HG03460 (cell line): ENCODE measurements around the gene STK11.
A peak's percentile ranks its signal among the peaks of the same experiment; 100 is the strongest.

Experiments used
- ATAC-seq: cut with Tn5 transposase; IDR thresholded peaks from one replicate; pipeline ENCODE4 v1.9.1; 2021; ENCODE audit not compliant: unreplicated experiment

The STK11 gene

DNA sequence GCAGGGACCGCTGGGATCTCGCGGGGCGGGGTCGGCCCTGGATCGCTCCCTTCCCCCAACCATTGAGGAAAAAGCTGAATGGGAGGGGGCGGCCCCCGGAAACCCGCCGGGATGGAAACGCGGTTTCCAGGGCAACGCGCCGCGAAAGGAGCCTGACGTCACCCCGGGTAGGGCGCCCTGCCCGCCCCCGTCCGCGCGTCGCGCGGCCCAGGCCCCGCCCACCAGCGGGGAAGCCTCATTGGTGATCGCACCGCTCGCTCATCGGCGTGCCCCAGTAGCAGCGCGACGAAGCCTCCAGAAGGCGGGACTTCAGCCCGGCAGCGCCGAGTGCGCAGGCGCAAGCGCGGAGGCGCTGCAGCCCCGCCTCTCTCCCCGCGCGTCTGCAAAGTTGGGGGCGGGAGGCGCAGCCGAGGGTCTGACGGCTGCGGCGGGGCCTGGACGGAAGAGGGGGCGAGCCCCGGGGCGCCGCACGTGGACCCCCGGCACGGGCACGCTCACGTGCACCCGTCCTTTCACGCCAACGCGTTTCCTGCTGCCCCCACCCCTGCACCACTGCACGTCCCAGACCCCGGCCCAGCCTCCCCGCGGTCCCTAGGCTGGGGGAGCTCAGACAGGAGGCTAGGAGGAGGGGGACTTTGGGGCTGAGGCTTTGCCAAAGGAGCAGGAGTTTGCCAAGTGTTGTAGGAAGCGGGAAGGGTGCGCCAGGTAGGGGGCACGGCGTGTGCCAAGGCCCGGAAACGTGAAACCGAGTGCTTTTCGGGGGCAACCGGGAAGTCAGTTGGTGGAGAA, 55.4 kb downstream of the STK11 start:
- ATAC-seq, result peak; percentile 45

DNA sequence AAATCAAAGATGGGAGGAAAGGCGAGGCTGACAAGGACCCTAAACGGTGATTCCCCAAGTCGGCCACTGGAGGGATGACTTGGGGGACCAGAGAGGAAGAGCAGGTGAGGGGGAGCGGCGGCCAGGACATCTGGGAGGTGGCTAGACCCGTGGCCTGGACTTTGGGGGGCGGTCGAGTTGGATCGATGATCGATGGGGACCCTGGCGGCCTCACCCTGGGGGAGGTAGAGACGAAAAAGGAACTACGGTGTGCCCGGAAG, 55.9 kb downstream of the STK11 start:
- ATAC-seq, result no peak

DNA sequence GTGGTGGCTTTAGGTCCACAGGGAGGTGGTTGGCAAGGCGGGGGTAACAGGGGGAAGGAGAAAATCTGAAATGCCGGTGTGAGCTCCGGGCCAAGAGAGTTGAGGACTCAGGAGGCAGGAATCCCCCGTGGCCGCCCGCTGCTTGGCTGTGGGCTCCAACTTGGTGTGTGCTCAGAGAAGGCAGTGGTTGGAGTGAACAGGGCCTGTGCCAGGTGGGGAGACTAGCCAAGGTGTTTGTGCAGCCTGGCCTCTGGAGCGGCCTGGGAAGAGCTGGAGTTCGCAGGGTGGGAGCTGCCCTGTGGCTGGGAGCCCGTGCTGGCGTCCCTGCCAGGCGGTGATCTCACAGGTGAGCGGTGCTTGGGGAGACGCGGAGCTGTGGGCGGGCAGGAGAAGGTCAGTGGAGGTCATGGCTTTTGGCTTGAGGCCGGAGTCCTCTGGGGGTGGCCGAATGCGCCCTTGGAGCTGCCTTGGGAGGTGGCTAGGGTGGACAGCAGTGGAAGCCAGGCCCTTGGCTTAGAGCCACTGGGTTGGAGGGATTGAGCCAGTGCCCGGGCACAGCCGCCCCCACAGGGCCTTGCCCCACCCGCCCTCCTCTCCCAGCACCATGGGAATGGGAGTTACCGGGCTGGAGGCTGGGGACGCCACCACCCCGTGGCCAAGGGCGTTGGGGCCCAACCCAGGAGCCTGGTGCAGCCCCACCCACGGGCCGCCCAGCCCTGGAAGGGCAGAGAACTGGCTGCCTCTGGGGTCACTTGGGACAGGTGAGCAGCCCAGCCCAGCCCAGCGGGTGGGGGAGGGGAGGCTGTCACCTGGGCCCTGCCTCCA, 56.4 kb downstream of the STK11 start:
- ATAC-seq, result no peak

DNA sequence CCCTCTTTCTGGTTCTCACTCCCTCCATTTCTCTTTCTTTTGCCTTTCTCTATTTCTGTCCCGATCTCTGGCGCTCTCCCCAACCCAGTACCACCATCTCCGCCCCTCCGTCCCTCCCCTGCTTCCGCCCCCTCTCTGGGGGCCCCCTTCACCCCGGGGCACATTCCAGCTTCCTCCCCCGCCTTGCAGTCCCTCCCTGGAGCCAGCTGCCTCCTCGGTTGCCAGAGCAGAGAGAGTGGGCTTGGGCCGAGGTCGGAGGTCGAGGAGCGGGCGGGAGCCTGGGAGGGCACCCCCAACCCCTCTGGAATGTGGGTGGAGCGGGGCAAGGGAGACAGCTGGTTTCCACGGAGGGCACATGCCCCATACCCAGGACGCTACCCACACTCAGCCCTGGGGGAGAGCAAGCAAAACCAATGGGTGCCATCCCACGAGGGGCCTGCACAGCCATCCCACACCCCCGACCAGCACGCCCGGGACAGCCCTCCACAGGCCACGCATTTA, 57.1 kb downstream of the STK11 start:
- no peak for ATAC-seq

DNA sequence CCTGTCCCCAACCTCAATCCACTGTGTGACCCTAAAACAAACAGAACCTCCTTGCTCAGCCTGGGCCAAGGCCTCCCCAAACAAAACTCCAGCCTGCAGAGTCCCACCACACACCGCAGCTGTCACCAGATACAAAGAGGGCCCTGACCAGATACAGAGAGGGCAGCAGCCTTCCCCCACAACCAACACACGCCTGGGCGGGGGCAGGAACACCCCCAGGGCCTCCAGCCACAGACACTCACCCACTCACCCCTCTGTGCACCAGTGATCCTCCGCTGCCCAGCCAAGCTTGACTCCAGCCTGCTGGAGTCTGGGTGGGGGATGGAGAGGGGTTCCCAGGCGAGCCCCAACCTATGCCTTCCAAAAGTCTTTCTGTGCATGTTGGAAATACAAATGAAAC, 57.6 kb downstream of the STK11 start:
- no peak for ATAC-seq

DNA sequence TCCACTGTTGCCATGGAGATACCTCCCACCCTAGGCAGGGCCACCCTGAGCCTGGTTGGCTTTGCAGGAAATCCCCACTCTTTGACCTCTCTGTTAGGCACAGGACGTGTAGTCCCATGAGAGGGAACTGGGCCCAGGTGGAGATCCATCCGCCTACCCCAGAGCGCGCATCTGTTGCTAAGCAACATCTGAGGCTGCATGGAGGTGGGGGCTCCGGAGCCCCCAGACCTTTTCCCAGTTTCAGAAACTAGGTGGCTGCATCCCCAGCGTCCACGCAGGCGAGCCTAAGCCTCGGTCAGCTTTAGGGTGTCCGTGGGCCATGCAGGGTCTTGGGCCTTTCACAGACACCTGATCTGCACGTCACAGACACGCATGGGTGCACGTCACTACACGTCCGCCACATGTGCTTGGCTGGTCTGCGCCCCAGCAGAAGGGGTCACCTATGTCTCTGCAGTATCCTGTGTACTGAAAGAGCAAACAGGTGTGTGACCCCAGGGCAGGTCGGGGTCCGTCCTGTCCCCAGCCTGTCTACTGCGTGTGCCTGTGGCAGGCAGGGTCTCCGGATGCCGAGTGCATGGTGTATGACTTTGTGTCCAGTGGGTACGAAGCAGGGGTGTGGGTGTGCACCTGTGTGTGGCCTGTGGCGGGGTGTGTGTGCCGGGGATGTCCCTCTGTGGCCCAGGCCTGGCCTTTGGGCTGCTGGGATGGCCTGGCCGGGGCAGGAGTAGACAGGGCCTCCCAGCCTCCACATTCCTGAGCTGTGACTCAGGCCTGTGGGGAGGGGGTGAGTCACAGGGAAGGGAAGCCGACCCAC, 59.4 kb downstream of the STK11 start:
- no peak for ATAC-seq

DNA sequence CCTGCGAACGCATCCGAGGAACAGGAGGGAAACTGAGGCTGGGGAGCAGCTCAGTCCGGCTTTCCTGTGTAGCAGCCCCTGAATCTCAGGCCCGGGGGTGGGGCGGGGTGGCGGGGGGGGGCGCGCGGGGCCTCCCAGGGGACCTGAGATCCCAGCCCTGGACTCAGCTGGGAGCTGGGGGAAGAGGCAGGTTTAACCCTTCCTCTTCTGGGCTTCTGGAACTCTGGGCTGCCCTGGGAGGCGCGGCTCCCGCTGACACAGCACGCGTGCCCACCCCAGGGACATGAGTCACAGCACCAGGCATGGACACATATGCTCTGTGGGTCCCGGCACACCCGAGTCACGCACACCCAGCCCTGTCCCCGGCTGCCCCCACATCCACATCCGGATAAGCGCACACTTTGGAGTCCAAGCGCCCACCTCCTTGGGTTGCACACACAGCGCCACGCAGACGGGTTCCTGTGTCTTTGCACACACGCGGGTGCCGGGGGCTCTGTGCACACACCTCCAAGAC, 60.1 kb downstream of the STK11 start:
- no peak for ATAC-seq

DNA sequence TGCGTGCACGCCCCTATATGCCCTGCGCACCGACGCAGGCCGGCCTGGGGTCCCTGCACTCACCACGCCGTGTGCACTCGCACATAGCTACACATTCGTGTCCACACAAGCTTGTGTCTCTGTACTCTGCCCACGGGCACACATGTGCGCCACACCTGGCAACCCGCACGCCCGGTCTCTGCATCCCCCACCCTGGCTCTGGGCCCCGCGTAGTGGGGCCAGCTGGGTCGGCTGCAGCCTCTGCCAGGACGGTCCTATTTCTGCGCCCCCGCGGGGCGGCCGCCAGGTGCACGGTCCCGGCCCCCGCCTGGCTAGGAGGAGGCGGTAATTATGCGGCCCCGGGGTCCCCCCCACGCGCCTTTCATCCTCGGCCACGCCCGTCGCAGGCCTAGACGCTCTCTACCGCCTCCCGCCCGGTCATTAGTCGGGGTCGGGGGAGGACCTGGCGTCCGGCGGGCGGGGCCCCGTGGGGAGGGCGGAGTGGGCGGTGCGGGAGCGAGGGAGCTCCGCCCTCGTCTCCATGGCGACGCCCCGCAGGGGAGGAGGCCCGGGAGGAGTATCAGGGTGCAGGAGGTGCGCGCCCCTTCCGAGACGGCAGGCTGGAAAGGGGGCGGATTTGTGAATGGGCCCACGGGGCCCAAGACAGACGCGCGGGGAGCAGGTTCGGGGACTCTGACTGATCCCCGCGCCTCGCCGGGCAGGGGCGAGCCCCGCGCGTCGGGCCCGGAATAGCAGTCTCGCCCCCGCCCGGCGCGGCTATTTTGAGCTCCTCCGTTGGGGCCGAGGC, 60.7 kb downstream of the STK11 start:
- peak; percentile 22 for ATAC-seq

DNA sequence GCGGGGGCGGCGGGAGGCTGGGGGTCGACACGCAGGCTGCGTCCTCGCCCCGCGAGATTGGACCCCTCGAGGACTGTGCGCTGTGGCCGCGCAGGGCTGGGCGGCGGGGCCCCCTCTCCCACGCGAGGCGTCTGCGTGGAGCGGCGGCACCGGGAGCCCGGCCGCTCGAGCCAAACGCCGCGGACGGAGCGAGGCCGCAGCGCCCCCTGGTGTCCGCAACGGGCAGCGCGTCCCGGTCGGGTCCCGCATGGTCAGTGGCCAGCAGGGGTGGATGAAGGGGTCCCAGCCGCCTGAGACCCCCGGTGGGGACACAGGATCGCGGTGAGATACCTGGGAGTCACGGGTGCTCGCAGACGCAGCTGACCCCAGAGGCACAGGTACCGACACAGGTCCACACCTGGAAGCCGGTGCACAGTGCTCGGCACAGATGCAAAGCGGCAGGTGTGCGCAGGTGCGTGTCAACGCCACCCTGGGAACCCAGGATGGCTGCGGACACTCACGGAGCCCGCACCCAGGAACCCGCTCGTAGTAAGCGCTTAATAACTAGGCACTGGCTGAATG, 61.4 kb downstream of the STK11 start:
- peak; percentile 7 for ATAC-seq

DNA sequence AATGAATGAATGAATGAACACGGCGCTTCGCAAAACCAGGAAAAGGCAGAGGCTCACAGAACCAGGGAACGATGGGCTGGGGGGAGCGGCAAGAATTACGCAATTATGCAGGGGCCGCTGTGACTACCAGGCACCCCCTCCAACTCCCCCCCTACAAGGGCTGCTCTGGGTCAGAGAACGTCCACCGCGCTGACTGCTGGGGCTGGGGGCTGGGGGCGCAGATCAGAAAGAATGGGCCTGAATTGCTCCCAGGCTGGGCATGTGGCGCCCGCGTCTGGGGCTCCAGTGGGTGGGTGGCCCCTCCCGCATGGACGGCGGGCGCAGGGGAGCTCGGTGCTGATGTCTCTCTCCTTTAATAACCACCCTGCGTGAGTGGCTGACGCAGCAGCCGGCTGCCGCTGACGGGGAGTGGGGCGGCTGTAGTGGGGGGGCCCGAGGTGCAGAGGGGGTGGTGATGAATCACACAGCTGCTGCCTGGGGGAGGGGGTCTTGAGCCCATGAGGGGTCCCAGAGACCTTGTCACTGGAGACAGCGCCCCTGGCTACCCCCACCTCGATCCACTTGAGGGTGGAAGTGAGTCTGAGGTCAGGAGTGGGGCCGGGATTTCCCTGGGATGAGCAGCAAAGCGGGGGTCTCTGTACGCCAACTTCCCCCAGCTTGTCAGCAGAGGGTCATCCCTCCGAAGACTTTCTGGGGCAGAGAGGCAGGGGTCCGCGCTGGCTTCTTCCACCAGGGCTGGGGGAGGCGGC, 62.1 kb downstream of the STK11 start:
- ATAC-seq, result no peak

DNA sequence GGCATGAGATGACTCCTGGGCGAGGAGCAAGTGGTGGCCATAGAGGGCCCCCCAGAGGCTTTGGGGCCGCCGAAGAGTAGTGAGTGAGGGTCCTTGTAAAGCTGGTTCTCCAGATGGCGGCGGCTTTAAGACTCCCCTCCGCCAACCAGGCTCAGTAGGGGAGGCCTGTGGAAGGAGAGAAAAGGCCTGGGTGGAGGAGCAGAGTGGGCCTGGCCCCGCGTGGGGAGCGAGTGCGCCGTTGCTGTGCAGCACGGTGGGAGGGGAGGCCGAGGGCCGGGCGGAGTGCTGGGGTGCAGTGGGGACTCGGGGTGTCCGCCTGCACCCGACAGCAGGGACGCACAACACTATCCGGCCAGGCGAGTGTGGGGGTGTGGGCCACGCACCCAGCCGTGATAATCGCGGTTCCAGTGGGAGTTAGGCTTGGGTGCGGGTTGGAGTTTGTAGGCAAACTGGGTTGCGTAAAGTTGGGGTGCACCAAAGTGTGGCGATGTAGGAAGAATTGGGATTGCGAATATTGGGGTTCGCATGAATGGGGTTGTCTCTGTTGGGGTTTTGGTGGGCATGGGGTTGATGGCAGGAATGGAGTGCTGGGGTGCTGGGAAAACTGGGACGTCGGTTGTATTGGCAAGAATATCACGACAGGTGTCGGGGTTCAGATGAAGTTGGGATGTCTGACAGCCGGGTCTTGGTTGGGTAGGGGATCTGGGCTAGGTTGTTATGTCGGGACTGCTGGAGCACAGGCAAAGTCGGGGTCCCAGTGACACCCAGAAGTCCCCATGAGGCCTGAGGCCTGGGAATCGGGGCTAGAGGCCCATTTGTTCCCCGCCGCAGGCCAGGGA, 62.9 kb downstream of the STK11 start:
- ATAC-seq, result no peak

DNA sequence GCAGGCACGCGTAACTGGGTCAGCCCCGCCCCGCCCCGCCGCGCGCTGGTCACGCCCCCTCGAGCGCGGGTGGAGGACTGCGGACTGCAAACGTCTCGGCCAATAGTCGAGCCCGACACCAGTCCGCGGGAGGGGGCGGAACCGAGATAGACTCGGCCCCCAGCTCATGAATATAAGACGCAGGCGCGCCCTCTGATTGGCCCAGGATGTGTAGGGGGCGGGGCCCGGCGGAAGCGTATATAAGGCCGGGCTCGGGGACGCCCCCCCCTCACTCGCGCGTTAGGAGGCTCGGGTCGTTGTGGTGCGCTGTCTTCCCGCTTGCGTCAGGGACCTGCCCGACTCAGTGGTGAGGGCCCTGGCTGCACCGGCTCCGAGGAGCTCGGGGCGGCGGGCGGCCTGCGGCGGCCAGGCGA, 63.5 kb downstream of the STK11 start, which contains the start of gene CIRBP:
TSS of gene CIRBP (plus strand) at position 268 of the 413 bp plus-strand sequence. CDS start 1,602 bp downstream, outside the sequence.
- ATAC-seq, result peak; percentile 42

DNA sequence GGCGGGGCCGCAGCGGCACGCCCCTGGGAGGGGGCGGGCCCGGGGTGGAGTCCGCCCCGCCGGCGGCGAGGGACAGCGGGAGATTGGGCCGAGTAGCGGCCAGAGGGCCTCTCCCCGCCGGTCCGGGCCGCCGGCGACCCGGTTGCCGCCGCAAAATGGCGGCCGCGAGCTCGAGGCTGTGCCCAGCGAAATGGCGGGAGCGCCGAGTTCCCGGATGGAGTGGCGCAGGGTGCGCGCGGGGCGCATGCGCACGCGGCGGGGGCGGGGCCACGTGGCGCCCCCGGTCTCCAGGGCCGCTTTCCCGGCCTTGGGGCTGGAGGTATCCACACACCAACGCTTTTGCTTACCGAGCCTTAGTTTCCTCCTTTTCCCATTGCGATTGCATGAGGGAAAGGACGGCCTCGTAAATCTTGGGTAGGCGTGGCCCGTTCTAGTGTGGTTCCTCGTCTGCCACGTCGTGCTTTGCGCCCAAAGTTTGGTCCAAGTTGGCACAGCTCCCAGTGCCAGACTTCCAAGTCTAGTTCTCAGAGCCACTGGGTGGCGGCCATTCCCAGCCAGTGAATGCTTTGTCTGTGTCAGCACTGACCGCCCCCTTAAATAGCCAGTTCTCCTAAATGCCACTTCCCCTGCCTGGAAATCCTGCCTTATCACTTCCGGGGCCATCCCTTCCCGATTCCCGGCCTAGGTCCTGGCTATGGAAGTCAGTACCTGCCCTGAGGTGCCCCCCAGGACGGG, 64.1 kb downstream of the STK11 start:
- ATAC-seq, result peak; percentile 27

DNA sequence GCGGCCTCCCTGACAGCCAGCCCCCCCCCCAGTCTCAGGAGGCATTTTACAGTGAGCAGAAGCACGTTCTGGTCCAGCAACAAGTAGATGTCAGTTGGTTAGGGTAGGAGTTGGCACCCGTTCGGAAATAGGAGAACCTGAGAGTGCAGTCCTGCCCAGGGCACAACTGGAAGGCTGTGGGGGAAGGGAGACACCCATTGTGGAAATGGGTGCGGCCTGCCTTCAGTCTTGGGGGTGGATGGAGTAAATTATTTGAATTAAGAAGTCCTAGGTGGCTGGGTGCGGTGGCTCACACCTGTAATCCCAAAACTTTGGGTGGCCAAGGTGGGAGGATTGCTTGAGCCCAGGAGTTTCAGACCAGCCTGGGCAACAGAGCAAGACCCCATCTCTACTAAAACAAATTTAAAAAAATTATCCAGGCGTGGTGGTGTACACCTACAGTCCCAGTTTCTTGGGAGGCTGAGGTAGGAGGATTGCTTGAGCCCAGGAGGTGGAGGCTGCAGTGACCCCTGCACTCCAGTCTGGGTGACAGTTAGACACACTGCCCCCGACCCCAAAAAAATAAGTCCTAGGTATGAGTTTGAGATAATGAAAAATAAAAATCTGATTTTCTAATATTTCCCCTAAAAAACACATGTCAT, 64.8 kb downstream of the STK11 start:
- ATAC-seq, result no peak

DNA sequence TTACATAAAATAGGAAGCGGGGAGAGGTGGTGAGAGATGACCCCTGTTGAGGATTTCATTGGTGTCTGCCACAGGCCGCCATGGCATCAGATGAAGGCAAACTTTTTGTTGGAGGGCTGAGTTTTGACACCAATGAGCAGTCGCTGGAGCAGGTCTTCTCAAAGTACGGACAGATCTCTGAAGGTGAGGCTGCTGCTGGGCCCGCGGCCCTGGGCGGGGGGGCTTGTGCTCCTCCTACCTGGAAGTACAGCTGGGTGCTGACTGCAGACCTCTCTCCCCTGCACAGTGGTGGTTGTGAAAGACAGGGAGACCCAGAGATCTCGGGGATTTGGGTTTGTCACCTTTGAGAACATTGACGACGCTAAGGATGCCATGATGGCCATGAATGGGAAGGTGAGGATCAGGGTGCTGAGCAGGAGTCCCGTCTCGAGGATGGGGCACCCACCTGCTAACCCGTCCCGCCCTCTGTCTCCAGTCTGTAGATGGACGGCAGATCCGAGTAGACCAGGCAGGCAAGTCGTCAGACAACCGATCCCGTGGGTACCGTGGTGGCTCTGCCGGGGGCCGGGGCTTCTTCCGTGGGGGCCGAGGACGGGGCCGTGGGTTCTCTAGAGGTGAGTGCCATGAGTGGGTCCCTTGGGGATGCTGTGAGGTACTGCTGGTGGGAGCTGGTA, 65.4 kb downstream of the STK11 start:
- no peak for ATAC-seq

DNA sequence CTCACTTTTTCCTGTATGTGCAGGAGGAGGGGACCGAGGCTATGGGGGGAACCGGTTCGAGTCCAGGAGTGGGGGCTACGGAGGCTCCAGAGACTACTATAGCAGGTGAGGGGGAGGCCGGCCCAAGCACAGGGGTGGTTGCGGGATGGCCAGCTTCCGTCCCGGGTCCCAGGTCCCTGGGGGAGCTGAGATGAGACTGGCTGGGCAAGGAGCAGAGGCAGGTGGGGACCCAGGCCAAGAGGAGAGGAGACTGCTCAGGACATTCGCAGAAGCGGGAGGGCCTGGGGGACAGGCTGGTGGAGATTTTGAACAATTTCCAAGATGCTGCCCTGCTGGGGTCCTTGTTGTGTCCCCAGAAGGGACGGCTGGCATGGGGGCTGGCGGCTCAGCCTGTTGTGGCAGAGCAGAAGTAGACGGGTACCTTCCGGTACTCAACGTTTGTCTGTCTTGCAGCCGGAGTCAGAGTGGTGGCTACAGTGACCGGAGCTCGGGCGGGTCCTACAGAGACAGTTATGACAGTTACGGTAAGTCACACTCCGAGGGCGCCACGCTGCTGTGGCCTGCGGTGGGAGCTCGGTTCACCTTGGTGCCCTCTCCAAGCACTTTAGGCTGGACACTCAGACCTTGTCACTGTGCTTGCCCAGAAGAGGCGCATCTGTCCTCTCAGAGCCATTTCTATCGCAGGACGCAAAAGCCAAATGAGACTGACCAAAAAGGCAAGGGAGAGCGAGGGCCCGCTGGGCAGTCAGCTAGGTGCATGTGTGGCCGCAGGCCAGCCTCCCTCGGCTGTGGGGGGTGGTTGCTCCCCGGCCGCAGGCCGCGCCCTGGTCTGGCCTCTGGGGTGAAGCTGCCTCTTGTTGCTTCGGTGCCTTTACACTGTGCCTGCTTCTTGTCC, 66.2 kb downstream of the STK11 start:
- no peak for ATAC-seq
